ENCODE data around the gene PAPSS1.

DNA sequence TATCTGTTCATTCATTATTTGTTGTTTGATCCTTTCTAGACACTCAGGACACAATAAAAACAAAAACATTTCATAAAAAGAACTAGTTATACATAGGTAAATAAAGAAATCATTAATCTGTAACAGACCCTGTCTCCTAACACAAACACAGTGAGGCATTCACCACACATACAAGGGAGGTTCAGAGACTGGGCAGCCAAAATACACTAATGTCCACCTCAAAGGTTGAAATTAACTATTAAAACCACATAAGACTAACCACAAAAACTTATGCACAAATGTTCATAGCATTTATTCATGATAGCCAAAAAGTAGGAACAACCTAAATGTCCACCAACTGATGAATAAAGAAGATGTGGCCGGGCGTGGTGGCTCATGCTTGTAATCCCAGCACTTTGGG, 7.8 kb downstream of the PAPSS1 start:
- no peak for TF ChIP-seq CTCF (IDR thresholded peaks at IDR 0.05; ENCODE audit: low read depth, low read length, poor library complexity, severe bottlenecking)
- no peak for TF ChIP-seq EZH2phosphoT487 (IDR thresholded peaks at IDR 0.05; ENCODE audit: borderline replicate concordance, low read length)

All from DOHH2 (cell line).